B cell (primary cell): Measurements from ENCODE around the gene TMEM253.

Experiments used
- CTCF ChIP-seq: fragments of 200-600 bp; IDR thresholded peaks from one replicate; pipeline ENCODE4 v1.8.0; 2022; ENCODE audit warnings: antibody characterized with exemption, mild to moderate bottlenecking
- EZH2 ChIP-seq: IDR thresholded peaks from 2 replicates; pipeline ENCODE4 v1.6.1; 2012; ENCODE audit warnings: borderline replicate concordance, low read depth, mild to moderate bottlenecking, moderate library complexity, low read length; ENCODE audit not compliant: insufficient read depth, poor library complexity, severe bottlenecking

- TF ChIP-seq CTCF (no peak), EZH2 (no peak)
Observed at GRCh38 chr14:21109377-21110138, 8.7 kb downstream of the TMEM253 start.
